Adrenal gland (tissue), 5 donors: ENCODE data around the gene LFNG.

Experiments used
- POLR2A ChIP-seq, 2 donors: fragments of 450-650 bp; IDR thresholded peaks; one replicate each; pipeline ENCODE4 v1.6.1; 2017; ENCODE audit warnings: antibody characterized with exemption in 2 of 2, mild to moderate bottlenecking in 2 of 2, moderate library complexity in 1 of 2
- TF ChIP-seq, protein P1 (sequence below), 6 experiments: fragments of 450-650 bp in 4 of 6; fragments of 200-600 bp in 2 of 6; sonication (generic) in 1 of 6; IDR thresholded peaks; 1 replicate in 5 of 6; 2 replicates in 1 of 6; pipeline versions ENCODE4 v1.5.1 to v1.8.0; 2016 to 2021; ENCODE audit warnings: antibody characterized with exemption in 6 of 6, mild to moderate bottlenecking in 2 of 6, moderate library complexity in 1 of 6
- donor health status: DM: no; HTN: no; CAD: no.

DNA sequence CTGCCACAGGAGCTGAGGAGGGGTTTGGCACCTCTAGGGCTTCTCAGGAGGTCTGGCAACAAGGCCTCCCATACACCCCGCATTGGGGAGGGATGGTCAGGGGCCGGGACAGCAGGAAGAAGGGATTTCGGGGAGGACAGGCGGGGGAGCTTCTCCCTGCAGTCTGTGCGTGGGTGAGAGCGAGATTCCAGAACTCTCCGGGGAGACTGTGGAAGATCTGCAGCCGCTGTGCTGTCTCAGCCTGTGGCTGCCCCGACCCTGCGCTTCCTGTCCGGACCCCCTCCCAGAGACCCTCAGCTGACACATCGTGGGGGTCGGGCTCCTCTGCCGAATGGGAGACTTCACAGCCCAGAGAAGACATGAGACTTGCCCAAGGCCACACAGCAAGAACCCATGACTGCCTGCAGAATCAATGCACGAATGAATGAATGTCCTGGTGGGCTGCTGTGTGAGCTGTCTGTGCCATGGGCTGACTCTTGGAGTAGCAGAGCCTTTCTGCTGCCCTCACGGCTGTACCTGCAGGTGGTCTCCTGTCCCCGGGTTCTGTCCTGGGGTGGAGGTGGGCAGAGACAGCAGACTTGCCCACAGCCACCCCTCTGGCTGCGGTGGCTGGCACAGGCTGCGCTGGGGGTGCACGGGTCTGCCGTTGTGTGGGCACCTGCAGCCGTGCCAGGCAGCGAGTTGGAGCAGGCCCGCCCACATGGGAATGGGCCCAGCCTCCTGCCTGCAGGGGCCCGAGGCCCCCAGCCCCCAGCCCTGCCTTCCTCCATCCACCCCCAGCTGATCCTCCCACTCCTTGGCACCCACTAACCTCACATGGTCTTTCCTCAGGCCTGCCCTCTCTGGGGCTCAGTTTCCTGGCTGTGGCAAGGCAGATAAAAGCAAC is 16.3 kb upstream of the LFNG start:
- TF ChIP-seq, protein P1, sequence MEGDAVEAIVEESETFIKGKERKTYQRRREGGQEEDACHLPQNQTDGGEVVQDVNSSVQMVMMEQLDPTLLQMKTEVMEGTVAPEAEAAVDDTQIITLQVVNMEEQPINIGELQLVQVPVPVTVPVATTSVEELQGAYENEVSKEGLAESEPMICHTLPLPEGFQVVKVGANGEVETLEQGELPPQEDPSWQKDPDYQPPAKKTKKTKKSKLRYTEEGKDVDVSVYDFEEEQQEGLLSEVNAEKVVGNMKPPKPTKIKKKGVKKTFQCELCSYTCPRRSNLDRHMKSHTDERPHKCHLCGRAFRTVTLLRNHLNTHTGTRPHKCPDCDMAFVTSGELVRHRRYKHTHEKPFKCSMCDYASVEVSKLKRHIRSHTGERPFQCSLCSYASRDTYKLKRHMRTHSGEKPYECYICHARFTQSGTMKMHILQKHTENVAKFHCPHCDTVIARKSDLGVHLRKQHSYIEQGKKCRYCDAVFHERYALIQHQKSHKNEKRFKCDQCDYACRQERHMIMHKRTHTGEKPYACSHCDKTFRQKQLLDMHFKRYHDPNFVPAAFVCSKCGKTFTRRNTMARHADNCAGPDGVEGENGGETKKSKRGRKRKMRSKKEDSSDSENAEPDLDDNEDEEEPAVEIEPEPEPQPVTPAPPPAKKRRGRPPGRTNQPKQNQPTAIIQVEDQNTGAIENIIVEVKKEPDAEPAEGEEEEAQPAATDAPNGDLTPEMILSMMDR (IDR thresholded peaks at IDR 0.05), result no peak
- no peak for TF ChIP-seq POLR2A (IDR thresholded peaks at IDR 0.05)
